ENCODE measurements around the gene DIP2B. TPM values are rescaled to one million over a fixed set of nuclear protein-coding genes. Genes with fewer than 3 reads are reported as not detected.
"Not testable (repeated sequence)": the region's sequence is repeated elsewhere in the genome, so short reads cannot be mapped to it uniquely, and the experiment has no call there.

The DIP2B gene
- total RNA-seq, 1 donor from 2014 or later, result 45.1 TPM

DNA sequence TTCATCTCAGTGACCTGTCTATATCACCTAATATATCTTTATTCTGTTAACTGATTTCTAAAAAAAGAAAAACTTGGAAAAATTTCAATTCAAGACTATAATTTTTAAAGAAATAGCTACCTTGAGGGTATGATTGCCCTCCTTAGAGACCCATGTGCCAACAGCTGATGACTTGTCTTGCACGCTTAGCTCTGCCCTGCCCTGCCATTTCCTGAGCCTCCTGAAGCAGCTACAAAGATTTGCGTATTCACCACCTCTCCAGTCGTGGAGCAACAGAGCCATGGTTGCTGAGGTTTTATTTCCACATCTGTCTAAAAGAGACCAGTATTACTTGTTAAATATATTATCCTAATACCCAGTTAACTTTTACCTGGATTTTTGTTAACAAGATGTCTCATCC lies 167.4 kb downstream of the DIP2B start:
- DNase-seq (ENCODE audit: low spot score), result no peak
- Mint-ChIP-seq H3K27me3 (ENCODE audit: unreplicated experiment) (no peaks in the 10 kb centered on the region), H3K27ac (ENCODE audit: unreplicated experiment) (no peak overlapping the region), H3K9me3 (ENCODE audit: unreplicated experiment) (no peaks in the 10 kb centered on the region), H3K4me3 (ENCODE audit: unreplicated experiment) (no peak overlapping the region), H3K4me1 (ENCODE audit: unreplicated experiment) (no peaks in the 10 kb centered on the region), H3K36me3 (ENCODE audit: low read depth, unreplicated experiment) (peaks cover 13% of the 10 kb centered on the region)
- TF ChIP-seq, protein P1, sequence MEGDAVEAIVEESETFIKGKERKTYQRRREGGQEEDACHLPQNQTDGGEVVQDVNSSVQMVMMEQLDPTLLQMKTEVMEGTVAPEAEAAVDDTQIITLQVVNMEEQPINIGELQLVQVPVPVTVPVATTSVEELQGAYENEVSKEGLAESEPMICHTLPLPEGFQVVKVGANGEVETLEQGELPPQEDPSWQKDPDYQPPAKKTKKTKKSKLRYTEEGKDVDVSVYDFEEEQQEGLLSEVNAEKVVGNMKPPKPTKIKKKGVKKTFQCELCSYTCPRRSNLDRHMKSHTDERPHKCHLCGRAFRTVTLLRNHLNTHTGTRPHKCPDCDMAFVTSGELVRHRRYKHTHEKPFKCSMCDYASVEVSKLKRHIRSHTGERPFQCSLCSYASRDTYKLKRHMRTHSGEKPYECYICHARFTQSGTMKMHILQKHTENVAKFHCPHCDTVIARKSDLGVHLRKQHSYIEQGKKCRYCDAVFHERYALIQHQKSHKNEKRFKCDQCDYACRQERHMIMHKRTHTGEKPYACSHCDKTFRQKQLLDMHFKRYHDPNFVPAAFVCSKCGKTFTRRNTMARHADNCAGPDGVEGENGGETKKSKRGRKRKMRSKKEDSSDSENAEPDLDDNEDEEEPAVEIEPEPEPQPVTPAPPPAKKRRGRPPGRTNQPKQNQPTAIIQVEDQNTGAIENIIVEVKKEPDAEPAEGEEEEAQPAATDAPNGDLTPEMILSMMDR (IDR thresholded peaks at IDR 0.05; ENCODE audit: unreplicated experiment), result no peak

DNA sequence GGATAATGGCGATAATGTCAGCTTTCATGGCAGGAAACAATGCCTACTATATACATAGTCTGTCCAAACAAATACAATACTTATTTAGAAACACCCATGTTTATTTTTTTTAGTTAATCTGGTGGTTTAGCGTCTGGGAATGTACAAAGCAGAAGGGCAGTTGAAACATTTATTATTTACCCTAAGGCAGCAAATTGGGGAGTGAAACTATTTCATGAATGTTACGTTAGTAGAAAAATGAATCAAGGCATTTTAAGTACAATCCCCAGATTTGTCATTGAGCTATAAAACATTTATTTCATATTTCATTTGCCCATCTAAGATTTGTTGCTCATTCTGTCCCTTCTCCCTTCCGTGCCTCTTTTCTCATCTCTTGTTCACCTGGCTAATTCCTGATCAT lies 172.0 kb downstream of the DIP2B start:
- TF ChIP-seq, protein P1 (IDR thresholded peaks at IDR 0.05; ENCODE audit: unreplicated experiment), result no peak
- H3K27ac Mint-ChIP-seq (ENCODE audit: unreplicated experiment), result no peak overlapping the region
- no peak overlapping the region for H3K4me3 Mint-ChIP-seq (ENCODE audit: unreplicated experiment)
- H3K27me3 Mint-ChIP-seq (ENCODE audit: unreplicated experiment), result no peaks in the 10 kb centered on the region
- no peaks in the 10 kb centered on the region for H3K4me1 Mint-ChIP-seq (ENCODE audit: unreplicated experiment)
- H3K36me3 Mint-ChIP-seq (ENCODE audit: low read depth, unreplicated experiment), result peaks cover 11% of the 10 kb centered on the region
- no peak for DNase-seq (ENCODE audit: low spot score)
- no peaks in the 10 kb centered on the region for H3K9me3 Mint-ChIP-seq (ENCODE audit: unreplicated experiment)

DNA sequence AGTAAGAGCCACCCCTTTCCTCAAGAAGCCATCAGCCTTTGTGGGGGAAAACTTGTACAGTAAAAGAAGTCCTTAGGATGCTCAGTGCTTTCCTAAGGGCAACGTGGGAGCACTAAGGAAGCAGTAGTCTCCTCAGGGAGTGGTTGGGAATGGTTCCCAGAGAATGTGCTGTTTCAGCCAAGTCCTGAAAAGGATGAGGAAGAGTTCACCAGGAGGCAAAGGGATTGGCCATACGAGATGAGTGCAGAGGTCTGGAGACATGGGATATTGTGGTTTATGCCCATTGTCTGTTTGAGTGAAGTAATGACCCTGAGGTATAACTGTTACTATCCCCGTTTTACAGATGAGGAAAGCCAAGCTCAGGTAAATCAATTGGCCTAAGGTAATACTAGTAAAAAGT lies 173.1 kb downstream of the DIP2B start:
- Mint-ChIP-seq H3K4me1 (ENCODE audit: unreplicated experiment) (no peaks in the 10 kb centered on the region), H3K4me3 (ENCODE audit: unreplicated experiment) (no peak overlapping the region), H3K27ac (ENCODE audit: unreplicated experiment) (no peak overlapping the region), H3K36me3 (ENCODE audit: low read depth, unreplicated experiment) (peaks cover 15% of the 10 kb centered on the region), H3K27me3 (ENCODE audit: unreplicated experiment) (no peaks in the 10 kb centered on the region), H3K9me3 (ENCODE audit: unreplicated experiment) (no peaks in the 10 kb centered on the region)
- DNase-seq (ENCODE audit: low spot score), result no peak
- TF ChIP-seq, protein P1 (IDR thresholded peaks at IDR 0.05; ENCODE audit: unreplicated experiment), result no peak

DNA sequence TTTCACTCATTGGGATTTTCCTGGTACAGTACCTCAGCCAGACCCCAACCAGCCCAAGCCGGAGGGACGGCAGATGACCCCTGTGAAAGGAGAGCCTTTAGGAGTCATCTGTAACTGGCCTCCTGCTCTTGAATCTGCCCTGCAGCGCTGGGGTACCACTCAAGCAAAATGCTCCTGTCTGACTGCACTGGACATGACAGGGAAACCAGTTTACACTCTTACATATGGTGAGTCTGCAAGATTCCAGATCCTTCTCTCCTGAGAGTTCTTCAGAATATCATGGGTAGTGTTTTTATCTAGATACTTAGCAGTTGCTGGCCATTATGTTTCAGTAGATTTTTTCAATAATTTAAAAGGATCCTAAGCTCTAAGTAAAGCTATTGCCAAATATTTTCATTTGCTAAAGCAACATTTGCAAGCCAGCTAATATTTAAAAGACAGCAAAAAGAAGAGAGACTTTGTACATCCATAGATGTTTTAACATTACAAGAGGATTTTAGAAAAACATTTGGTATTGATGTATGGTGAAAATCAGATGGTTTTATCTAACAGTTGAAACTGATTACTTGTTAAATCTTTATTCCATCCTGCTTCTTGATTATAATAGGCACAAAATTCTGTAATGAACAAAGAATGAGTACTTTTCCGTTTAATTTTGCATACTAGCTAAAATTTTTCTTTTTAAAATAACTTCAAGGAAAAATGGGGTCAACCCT lies 174.0 kb downstream of the DIP2B start:
- Mint-ChIP-seq H3K36me3 (ENCODE audit: low read depth, unreplicated experiment) (peaks cover 15% of the 10 kb centered on the region), H3K4me1 (ENCODE audit: unreplicated experiment) (no peaks in the 10 kb centered on the region), H3K27me3 (ENCODE audit: unreplicated experiment) (no peaks in the 10 kb centered on the region), H3K4me3 (ENCODE audit: unreplicated experiment) (no peak overlapping the region), H3K9me3 (ENCODE audit: unreplicated experiment) (no peaks in the 10 kb centered on the region), H3K27ac (ENCODE audit: unreplicated experiment) (no peak overlapping the region)
- no peak for DNase-seq (ENCODE audit: low spot score)
- TF ChIP-seq, protein P1 (IDR thresholded peaks at IDR 0.05; ENCODE audit: unreplicated experiment), result no peak

DNA sequence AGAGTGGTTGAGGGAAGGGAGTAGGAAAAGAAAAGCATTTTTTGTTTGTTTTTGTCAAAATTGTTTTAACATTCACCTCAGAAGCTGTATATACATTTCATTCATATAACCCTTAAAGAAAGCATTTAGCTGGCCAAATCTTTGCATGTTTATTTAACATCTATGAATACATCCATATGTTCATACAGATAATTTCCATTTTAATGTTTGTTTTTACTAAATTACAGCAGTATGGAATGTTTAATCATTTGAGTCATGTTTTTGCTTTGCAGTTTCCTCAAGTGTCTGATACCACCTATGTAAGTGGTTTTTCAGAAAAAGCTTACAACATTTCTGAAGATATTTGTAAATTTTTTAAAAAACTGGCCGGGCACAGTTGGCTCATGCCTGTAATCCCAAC lies 174.8 kb downstream of the DIP2B start:
- DNase-seq (ENCODE audit: low spot score), result no peak
- TF ChIP-seq, protein P1 (IDR thresholded peaks at IDR 0.05; ENCODE audit: unreplicated experiment), result no peak
- H3K9me3 Mint-ChIP-seq (ENCODE audit: unreplicated experiment), result no peaks in the 10 kb centered on the region
- H3K4me1 Mint-ChIP-seq (ENCODE audit: unreplicated experiment), result no peaks in the 10 kb centered on the region
- no peak overlapping the region for H3K27ac Mint-ChIP-seq (ENCODE audit: unreplicated experiment)
- no peak overlapping the region for H3K4me3 Mint-ChIP-seq (ENCODE audit: unreplicated experiment)
- peaks cover 20% of the 10 kb centered on the region for H3K36me3 Mint-ChIP-seq (ENCODE audit: low read depth, unreplicated experiment)
- no peaks in the 10 kb centered on the region for H3K27me3 Mint-ChIP-seq (ENCODE audit: unreplicated experiment)

DNA sequence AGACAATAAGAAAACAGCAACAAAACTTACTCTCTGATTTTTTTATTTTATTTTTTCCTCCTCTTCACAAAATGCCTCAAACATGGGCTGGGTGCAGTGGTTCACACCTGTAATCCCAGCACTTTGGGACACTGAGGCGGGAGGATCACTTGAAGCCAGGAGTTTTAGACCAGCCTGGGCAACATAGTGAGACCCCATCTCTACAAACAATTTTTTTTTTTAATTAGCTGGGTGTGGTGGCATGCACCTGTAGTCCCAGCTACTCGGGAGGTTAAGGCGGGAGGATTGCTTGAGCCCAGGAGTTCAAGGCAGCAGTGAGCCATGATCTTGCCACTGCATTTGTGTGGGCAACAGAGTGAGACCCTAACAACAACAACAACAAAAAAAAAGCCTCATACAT lies 176.3 kb downstream of the DIP2B start:
- not testable (repeated sequence) for H3K27me3 Mint-ChIP-seq (ENCODE audit: unreplicated experiment); H3K27ac Mint-ChIP-seq (ENCODE audit: unreplicated experiment); H3K9me3 Mint-ChIP-seq (ENCODE audit: unreplicated experiment); H3K4me3 Mint-ChIP-seq (ENCODE audit: unreplicated experiment); DNase-seq (ENCODE audit: low spot score); H3K4me1 Mint-ChIP-seq (ENCODE audit: unreplicated experiment)
- H3K36me3 Mint-ChIP-seq (ENCODE audit: low read depth, unreplicated experiment), result peaks cover 20% of the 10 kb centered on the region
